H1 (cell line): Measurements from ENCODE around the gene GALNT12. TPM values are rescaled to one million over a fixed set of nuclear protein-coding genes. Genes with fewer than 3 reads are reported as not detected.

ENCODE experiments used
- CTCF ChIA-PET: fragments of 300-600 bp; sonication (Branson Sonifier 250); formaldehyde crosslinking; loops from one replicate; lab custom pipeline; 2021; ENCODE audit not compliant: partially characterized antibody; lab: Charles Lee
- POLR2A ChIA-PET: fragments of 300-600 bp; sonication (Branson Sonifier 250); formaldehyde crosslinking; loops from one replicate; lab custom pipeline; 2021; ENCODE audit warnings: inconsistent platforms; ENCODE audit not compliant: partially characterized antibody; lab: Charles Lee
- DNase-seq, 2 experiments: peaks; one replicate each; pipeline versions ENCODE4 v3.0.0 to v3.0.0-alpha.2; 2010 to 2022; ENCODE audit warnings: low spot score in 2 of 2, low read depth in 1 of 2, mixed read lengths in 1 of 2
- FAIRE-seq: peaks from 2 replicates; lab custom pipeline; 2011; peaks lifted over from hg19 to GRCh38; lab: Jason Lieb, UNC
- H2AFZ ChIP-seq: 2 replicates; pipeline ENCODE4 v1.8.1; 2012; ENCODE audit warnings: low read length, inconsistent platforms
- H2AK5ac ChIP-seq: 2 replicates; pipeline ENCODE4 v1.6.1; 2013; ENCODE audit warnings: low read depth, low read length
- H2BK120ac ChIP-seq: replicated peaks from 2 replicates; pipeline ENCODE3; 2013; ENCODE audit warnings: low read depth, low read length, inconsistent platforms
- H2BK12ac ChIP-seq: 2 replicates; pipeline ENCODE4 v1.6.1; 2013; ENCODE audit warnings: low read depth, low read length
- H2BK15ac ChIP-seq: 2 replicates; pipeline ENCODE4 v1.6.1; 2013; ENCODE audit warnings: low read length
- H2BK20ac ChIP-seq: 2 replicates; pipeline ENCODE4 v1.6.1; 2013; ENCODE audit warnings: low read length
- H2BK5ac ChIP-seq: 2 replicates; pipeline ENCODE4 v1.6.1; 2013; ENCODE audit warnings: low read depth, low read length
- H3K14ac ChIP-seq: 2 replicates; pipeline ENCODE4 v1.6.1; 2013; ENCODE audit warnings: inconsistent platforms; ENCODE audit not compliant: insufficient read length
- H3K18ac ChIP-seq: 2 replicates; pipeline ENCODE4 v1.6.1; 2013; ENCODE audit warnings: low read length; ENCODE audit errors: extremely low read depth
- H3K23ac ChIP-seq: 2 replicates; pipeline ENCODE4 v1.6.1; 2013; ENCODE audit warnings: inconsistent platforms; ENCODE audit not compliant: insufficient read length
- H3K23me2 ChIP-seq: 2 replicates; pipeline ENCODE4 v1.6.1; 2013; ENCODE audit warnings: low read depth, low read length
- H3K27ac ChIP-seq: 2 replicates; pipeline ENCODE4 v1.6.1; 2011; ENCODE audit warnings: low read depth, low read length, inconsistent platforms
- H3K27me3 ChIP-seq, 4 experiments: replicated peaks in 1 of 4; 1 replicate in 1 of 4; 2 replicates in 3 of 4; pipeline versions ENCODE4 v1.6.1 to v1.8.1; 2011 to 2013; ENCODE audit warnings: low read length in 3 of 4, mild to moderate bottlenecking in 3 of 4, inconsistent platforms in 2 of 4, mixed read lengths in 2 of 4, moderate library complexity in 1 of 4; ENCODE audit not compliant: control insufficient read depth in 3 of 4, insufficient read depth in 3 of 4; ENCODE audit errors: extremely low read depth in 1 of 4
- H3K36me3 ChIP-seq, 4 experiments: 2 replicates each; pipeline versions ENCODE4 v1.6.1 to v1.8.1; 2011 to 2013; ENCODE audit warnings: mild to moderate bottlenecking in 4 of 4, low read length in 3 of 4, moderate library complexity in 2 of 4, control low read depth in 1 of 4, inconsistent platforms in 1 of 4; ENCODE audit not compliant: insufficient read depth in 4 of 4, control insufficient read depth in 2 of 4
- H3K4ac ChIP-seq: replicated peaks from 2 replicates; pipeline ENCODE3; 2013; ENCODE audit warnings: low read length, low read depth, mixed read lengths, inconsistent platforms; ENCODE audit not compliant: insufficient read length
- H3K4me1 ChIP-seq, 4 experiments: replicated peaks in 1 of 4; 1 replicate in 1 of 4; 2 replicates in 3 of 4; pipeline versions ENCODE4 v1.6.1 to v1.8.1; 2011 to 2013; ENCODE audit warnings: low read length in 3 of 4, inconsistent platforms in 2 of 4, mixed read lengths in 1 of 4; ENCODE audit not compliant: insufficient read depth in 4 of 4, control insufficient read depth in 3 of 4
- H3K4me2 ChIP-seq, 2 experiments: 2 replicates each; pipeline versions ENCODE4 v1.6.1 to v1.8.1; 2011 to 2013; ENCODE audit warnings: low read depth in 2 of 2, low read length in 2 of 2, control low read depth in 1 of 2, inconsistent platforms in 1 of 2, mild to moderate bottlenecking in 1 of 2; ENCODE audit not compliant: insufficient read depth in 1 of 2
- H3K4me3 ChIP-seq, 4 experiments: fragments of 200-600, 300-600 bp in 1 of 4; sonication (generic), shearing (Covaris generic), sonication (Bioruptor Twin) in 1 of 4; 2 replicates each; pipeline versions ENCODE4 v1.5.1 to v1.8.1; 2011 to 2016; ENCODE audit warnings: low read length in 4 of 4, low read depth in 3 of 4, control low read depth in 2 of 4, inconsistent platforms in 2 of 4, mild to moderate bottlenecking in 2 of 4, mixed read lengths in 1 of 4, moderate library complexity in 1 of 4; ENCODE audit not compliant: insufficient read depth in 2 of 4; ENCODE audit errors: extremely low read depth in 1 of 4
- H3K56ac ChIP-seq: replicated peaks from 2 replicates; pipeline ENCODE3; 2013; ENCODE audit warnings: low read depth, mild to moderate bottlenecking, mixed read lengths, low read length, inconsistent platforms; ENCODE audit not compliant: insufficient read length
- H3K79me1 ChIP-seq: 2 replicates; pipeline ENCODE4 v1.6.1; 2013; ENCODE audit warnings: low read depth, low read length, control low read depth
- H3K79me2 ChIP-seq, 2 experiments: 2 replicates each; pipeline versions ENCODE4 v1.6.1 to v1.8.1; 2012 to 2013; ENCODE audit warnings: low read length in 2 of 2, mild to moderate bottlenecking in 2 of 2, inconsistent platforms in 1 of 2; ENCODE audit not compliant: insufficient read depth in 2 of 2, control insufficient read depth in 1 of 2
- H3K9ac ChIP-seq, 4 experiments: replicated peaks in 1 of 4; 1 replicate in 1 of 4; 2 replicates in 3 of 4; pipeline versions ENCODE4 v1.6.1 to v1.8.1; 2011 to 2013; ENCODE audit warnings: low read depth in 3 of 4, low read length in 3 of 4, control low read depth in 2 of 4, mild to moderate bottlenecking in 2 of 4, moderate library complexity in 2 of 4, inconsistent platforms in 1 of 4; ENCODE audit errors: extremely low read depth in 1 of 4
- H3K9me3 ChIP-seq, 2 experiments: 2 replicates each; pipeline versions ENCODE4 v1.6.1 to v1.8.1; 2012 to 2013; ENCODE audit warnings: mild to moderate bottlenecking in 2 of 2, moderate library complexity in 2 of 2, control low read depth in 1 of 2, inconsistent platforms in 1 of 2, low read depth in 1 of 2, low read length in 1 of 2, mixed read lengths in 1 of 2; ENCODE audit not compliant: insufficient read depth in 2 of 2
- H4K20me1 ChIP-seq, 2 experiments: replicated peaks in 1 of 2; 2 replicates each; pipeline versions ENCODE3 to v1.8.1; 2011 to 2013; ENCODE audit warnings: inconsistent platforms in 2 of 2, low read length in 2 of 2, mild to moderate bottlenecking in 1 of 2; ENCODE audit not compliant: insufficient read depth in 2 of 2, control insufficient read depth in 1 of 2
- H4K5ac ChIP-seq: 2 replicates; pipeline ENCODE4 v1.6.1; 2013; ENCODE audit warnings: low read length, low read depth, mixed read lengths, inconsistent platforms; ENCODE audit not compliant: insufficient read length
- H4K8ac ChIP-seq: 2 replicates; pipeline ENCODE4 v1.8.0; 2013; ENCODE audit warnings: mild to moderate bottlenecking, moderate library complexity, low read length, inconsistent platforms; ENCODE audit not compliant: insufficient read depth; ENCODE audit errors: extremely low read depth
- H4K91ac ChIP-seq: replicated peaks from 2 replicates; pipeline ENCODE3; 2013; ENCODE audit warnings: low read length, mixed read lengths, inconsistent platforms; ENCODE audit not compliant: insufficient read length
- BACH1 ChIP-seq: IDR thresholded peaks from 2 replicates; pipeline ENCODE4 v1.6.1; 2012; ENCODE audit warnings: low read length, improper control_type of control experiment
- CTBP2 ChIP-seq: IDR thresholded peaks from 2 replicates; pipeline ENCODE4 v1.7.0; 2011; ENCODE audit warnings: borderline replicate concordance, mild to moderate bottlenecking, moderate library complexity, mixed read lengths, low read length; ENCODE audit not compliant: insufficient read depth, insufficient read length
- GTF2F1 ChIP-seq: IDR thresholded peaks from 2 replicates; pipeline ENCODE4 v1.6.1; 2012; ENCODE audit warnings: low read depth, low read length, improper control_type of control experiment, borderline replicate concordance
- HDAC2 ChIP-seq, 2 experiments: fragments of 300-600 bp in 1 of 2; sonication (generic) in 1 of 2; IDR thresholded peaks; 2 replicates each; pipeline ENCODE4 v1.6.1; 2011 to 2012; ENCODE audit warnings: low read depth in 2 of 2, low read length in 2 of 2, mild to moderate bottlenecking in 2 of 2, moderate library complexity in 2 of 2, borderline replicate concordance in 1 of 2, inconsistent platforms in 1 of 2
- KDM4A ChIP-seq: IDR thresholded peaks from one replicate; pipeline ENCODE4 v1.7.1; 2012; ENCODE audit warnings: low read depth, mild to moderate bottlenecking, moderate library complexity, low read length, inconsistent platforms; ENCODE audit not compliant: severe bottlenecking
- MAFK ChIP-seq: IDR thresholded peaks from 2 replicates; pipeline ENCODE4 v1.6.1; 2012; ENCODE audit warnings: low read depth, mild to moderate bottlenecking, improper control_type of control experiment, low read length
- NANOG ChIP-seq: IDR thresholded peaks from 2 replicates; pipeline ENCODE4 v1.6.1; 2011; ENCODE audit warnings: low read length, low read depth, mild to moderate bottlenecking, inconsistent platforms; ENCODE audit not compliant: insufficient read depth, poor library complexity, severe bottlenecking
- RNF2 ChIP-seq: fragments of 200-900, 300-1000 bp; sonication (generic); IDR thresholded peaks from 2 replicates; pipeline ENCODE4 v1.7.1; 2016; ENCODE audit warnings: borderline replicate concordance, low read depth, mild to moderate bottlenecking, antibody characterized with exemption, low read length; ENCODE audit not compliant: poor library complexity, severe bottlenecking; ENCODE audit errors: missing control alignments
- SIX5 ChIP-seq: IDR thresholded peaks from 2 replicates; pipeline ENCODE4 v1.6.1; 2011; ENCODE audit warnings: mild to moderate bottlenecking, low read depth, low read length
- SRF ChIP-seq: IDR thresholded peaks from 2 replicates; pipeline ENCODE4 v1.6.1; 2011; ENCODE audit warnings: mild to moderate bottlenecking, low read depth, low read length, moderate library complexity
- USF2 ChIP-seq: IDR thresholded peaks from 2 replicates; pipeline ENCODE4 v1.6.1; 2011; ENCODE audit warnings: low read length, improper control_type of control experiment
- YY1 ChIP-seq: IDR thresholded peaks from 2 replicates; pipeline ENCODE4 v1.6.1; 2011; ENCODE audit warnings: low read depth, mild to moderate bottlenecking, low read length
- WGBS, 2 experiments: shearing (Covaris generic) in 1 of 2; methylation state at CpG; one replicate each; pipeline versions ENCODE4 v1.1.6 to v1.1.7; 2013 to 2015; ENCODE audit warnings: low lambda C conversion rate in 2 of 2, mixed read lengths in 2 of 2, inconsistent platforms in 1 of 2, low coverage in 1 of 2, missing lambda C conversion rate in 1 of 2; ENCODE audit not compliant: insufficient replicate concordance in 2 of 2, insufficient coverage in 1 of 2, insufficient read length in 1 of 2; ENCODE audit errors: extremely low coverage in 1 of 2, missing lambda C conversion rate in 1 of 2; 5-methylcytosine and 5-hydroxymethylcytosine counted together
- polyA plus RNA-seq, 7 experiments: library from polyadenylated mRNA; depleted of rRNA in 3 of 7; stranded (reverse) in 5 of 7; unstranded in 2 of 7; fragments of >200 nt in 5 of 7; fragments of 200-250 nt in 2 of 7; gene quantifications; 1 replicate in 5 of 7; 2 replicates in 1 of 7; 4 replicates in 1 of 7; pipeline versions ENCODE4 v1.2.1 to v1.2.3, GENCODE V29; 2011 to 2013; ENCODE audit warnings: missing spikeins in 2 of 7, mixed read lengths in 2 of 7
- total RNA-seq: library from RNA; stranded (reverse); fragmentation: NEBNext Ultra II Directional; extraction: Animal tissue kit (Norgen Biotek cat#: 25700); gene quantifications from 2 replicates; pipeline ENCODE4 v1.2.1, GENCODE V29; 2021

GALNT12 gene
- total and polyA plus RNA-seq, 2 of the 8 experiments (the other 6 are each of a cell fraction or from before 2014, with no cell fraction given) = 16.2 to 19.6 TPM

GRCh38 chr9:98871558-98872065, 64.1 kb downstream of the GALNT12 start:
- WGBS, 2 experiments = 79% methylated on average over 9 of the region's 9 CpGs; no CpG with 5 or more reads in 1 of the 2 experiments
- POLR2A ChIA-PET = no interaction called here
- no peak for TF ChIP-seq SRF
- no peak for TF ChIP-seq RNF2
- no peak for TF ChIP-seq HDAC2 (IDR thresholded peaks at IDR 0.05; ENCODE audit: borderline replicate concordance in 1 of 2, low read depth in 2 of 2, low read length in 2 of 2)
- TF ChIP-seq CTBP2 = no peak
- TF ChIP-seq USF2 = no peak
- TF ChIP-seq KDM4A = no peak
- TF ChIP-seq BACH1 = no peak
- no peak for TF ChIP-seq NANOG
- no peak for TF ChIP-seq GTF2F1
- no peak for TF ChIP-seq SIX5
- no peak for TF ChIP-seq MAFK
- TF ChIP-seq YY1 = no peak

More at GRCh38 chr9:98871558-98872065, 64.1 kb downstream of the GALNT12 start:
- no peak overlapping the region for H3K56ac ChIP-seq
- no peaks in the 10 kb centered on the region for H4K20me1 ChIP-seq
- H3K4me3 ChIP-seq = no peak overlapping the region
- no peaks in the 10 kb centered on the region for H3K4me1 ChIP-seq
- no peaks in the 10 kb centered on the region for H3K23me2 ChIP-seq
- 0 out of 4 replicates have a peak, but pooled peaks cover 0 to 5% of the 10 kb centered on the region in 2 experiments for H3K9me3 ChIP-seq
- H3K79me2 ChIP-seq = no peaks in the 10 kb centered on the region
- no peak overlapping the region for H2BK15ac ChIP-seq
- FAIRE-seq = no peak
- no peak for DNase-seq
- H3K4ac ChIP-seq = no peak overlapping the region
- no peak overlapping the region for H4K91ac ChIP-seq
- CTCF ChIA-PET = interaction anchor here (0.8 kb wide), 1 partner anchor 146 kb away, joined by 3 read pairs; no protein-coding TSS in a partner anchor
- H3K14ac ChIP-seq = no peak overlapping the region
- H3K4me2 ChIP-seq = no peak overlapping the region
- H3K79me1 ChIP-seq = no peaks in the 10 kb centered on the region
- H2BK5ac ChIP-seq = no peak overlapping the region
- no peak overlapping the region for H2BK12ac ChIP-seq
- H2AFZ ChIP-seq = no peak overlapping the region
- no peak overlapping the region for H3K27ac ChIP-seq
- H4K8ac ChIP-seq = no peak overlapping the region
- no peak overlapping the region for H2BK20ac ChIP-seq
- H2BK120ac ChIP-seq = no peak overlapping the region
- H3K9ac ChIP-seq = no peak overlapping the region
- H2AK5ac ChIP-seq = no peak overlapping the region
- no peak overlapping the region for H4K5ac ChIP-seq
- H3K23ac ChIP-seq = no peak overlapping the region
- H3K36me3 ChIP-seq = no peaks in the 10 kb centered on the region
- no peak overlapping the region for H3K18ac ChIP-seq
- H3K27me3 ChIP-seq = no peaks in the 10 kb centered on the region
